H54 (cell line): Measurements from ENCODE around the gene ASAH2B.
A peak's percentile ranks its signal among the peaks of the same experiment; 100 is the strongest.
"Not testable (repeated sequence)": the region's sequence is repeated elsewhere in the genome, so short reads cannot be mapped to it uniquely, and the experiment has no call there.

ENCODE experiments used
- DNase-seq: peaks from one replicate; pipeline ENCODE4 v3.0.0; 2011; ENCODE audit warnings: low spot score, mixed read lengths; ENCODE audit not compliant: insufficient read length
- FAIRE-seq: peaks from 3 replicates; lab custom pipeline; 2011; peaks lifted over from hg19 to GRCh38; lab: Jason Lieb, UNC
- POLR2A ChIP-seq: IDR thresholded peaks from 2 replicates; pipeline ENCODE4 v1.6.1; 2011; ENCODE audit warnings: low read depth, mild to moderate bottlenecking, low read length

Gene ASAH2B

DNA sequence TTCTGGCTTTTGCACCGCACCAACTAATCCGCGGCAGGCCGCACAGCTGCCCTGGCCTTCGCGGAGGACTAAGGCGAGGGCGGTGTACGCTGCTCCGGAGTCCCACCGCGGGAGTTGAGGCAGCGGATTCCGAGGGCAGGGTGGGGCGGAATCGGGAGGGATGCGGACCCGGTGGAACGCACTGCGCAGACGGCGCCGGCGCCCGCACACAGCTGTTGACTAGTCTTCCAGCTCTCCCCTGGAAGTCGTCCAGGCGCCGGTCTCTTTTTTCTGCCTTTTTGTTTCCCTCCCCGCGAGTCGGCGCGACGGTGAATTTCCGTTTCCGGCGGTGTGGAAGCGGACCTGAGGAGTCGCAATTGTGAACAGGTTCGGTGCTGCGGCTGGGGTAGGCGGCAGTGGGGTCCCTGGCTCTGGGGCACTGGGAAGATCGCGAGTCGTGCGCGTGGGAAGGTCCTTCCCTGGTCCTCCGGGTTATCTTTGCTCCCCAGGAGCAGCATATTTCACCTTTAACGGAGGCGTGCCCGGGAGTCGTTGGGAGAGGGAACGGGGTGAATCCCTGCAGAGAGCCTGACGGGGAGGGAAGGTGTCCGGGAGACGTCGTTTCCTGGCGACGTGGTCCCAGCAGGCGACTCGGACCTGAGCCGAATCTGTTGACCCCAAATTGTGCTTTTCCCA, at the start of gene ASAH2B:
TSS of gene ASAH2B (plus strand) at position 319 of the 675 bp plus-strand sequence. CDS start 5,195 bp downstream, outside the sequence.
- FAIRE-seq, result peak; percentile 50
- peak; percentile 43 for TF ChIP-seq POLR2A
- DNase-seq, result peak; percentile 56

- FAIRE-seq, DNase-seq: not testable (repeated sequence)
Measured at GRCh38 chr10:50697819-50698218, 41.9 kb upstream of the ASAH2B start.

GRCh38 chr10:50701947-50702346, 37.8 kb upstream of the ASAH2B start:
- DNase-seq, result not testable (repeated sequence)

DNA sequence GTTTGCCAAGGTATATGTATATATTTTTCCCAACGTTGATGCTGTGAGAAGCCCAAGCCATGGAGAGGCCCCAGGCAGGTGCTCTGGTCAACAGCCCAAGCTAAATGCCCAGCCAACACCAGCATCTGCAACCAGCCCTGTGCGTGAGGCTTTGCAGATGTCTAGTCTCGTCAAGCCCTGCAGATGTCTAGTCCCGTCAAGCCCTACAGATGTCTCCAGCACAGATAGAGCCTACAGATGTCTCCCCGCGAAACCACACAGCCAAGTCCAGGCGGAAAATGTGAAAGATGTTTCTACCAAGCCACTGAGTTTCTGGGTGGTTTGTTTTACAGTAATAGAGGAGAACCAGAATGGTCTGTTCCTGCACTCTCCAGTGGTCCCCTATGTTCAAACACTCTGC, 36.7 kb upstream of the ASAH2B start:
- peak; percentile 38 for FAIRE-seq
- not testable (repeated sequence) for DNase-seq

More at GRCh38 chr10:50701947-50702346, 37.8 kb upstream of the ASAH2B start:
- peak; percentile 89 for FAIRE-seq

DNA sequence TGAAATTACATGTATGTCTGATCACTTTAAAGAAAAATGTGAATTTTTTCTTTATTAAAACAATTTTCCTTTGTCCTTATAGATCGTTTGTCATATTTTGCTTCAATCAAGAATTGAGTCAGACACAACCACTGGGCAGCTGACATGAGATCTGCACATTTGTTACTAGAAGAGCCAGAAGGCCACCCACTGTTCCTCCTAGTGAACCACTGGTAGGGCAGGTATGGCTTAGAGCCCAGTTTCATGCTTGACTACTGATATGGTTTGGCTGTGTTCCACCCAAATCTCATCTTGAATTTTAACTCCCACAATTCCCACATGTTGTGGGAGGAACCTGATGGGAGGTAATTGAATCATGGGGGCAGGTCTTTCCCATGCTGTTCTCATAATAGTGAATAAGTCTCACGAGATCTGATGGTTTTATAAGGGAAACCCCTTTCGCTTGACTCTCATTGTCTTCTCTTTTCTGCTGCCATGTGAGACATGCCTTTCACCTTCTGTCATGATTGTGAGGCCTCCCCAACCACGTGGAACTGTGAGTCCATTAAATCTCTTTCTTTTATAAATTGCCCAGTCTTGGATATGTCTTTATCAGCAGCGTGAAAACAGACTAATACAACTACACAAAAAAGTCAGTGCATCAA, 35.2 kb upstream of the ASAH2B start:
- not testable (repeated sequence) for FAIRE-seq, DNase-seq

GRCh38 chr10:50706006-50706405, 33.7 kb upstream of the ASAH2B start:
- FAIRE-seq, DNase-seq: not testable (repeated sequence)

DNA sequence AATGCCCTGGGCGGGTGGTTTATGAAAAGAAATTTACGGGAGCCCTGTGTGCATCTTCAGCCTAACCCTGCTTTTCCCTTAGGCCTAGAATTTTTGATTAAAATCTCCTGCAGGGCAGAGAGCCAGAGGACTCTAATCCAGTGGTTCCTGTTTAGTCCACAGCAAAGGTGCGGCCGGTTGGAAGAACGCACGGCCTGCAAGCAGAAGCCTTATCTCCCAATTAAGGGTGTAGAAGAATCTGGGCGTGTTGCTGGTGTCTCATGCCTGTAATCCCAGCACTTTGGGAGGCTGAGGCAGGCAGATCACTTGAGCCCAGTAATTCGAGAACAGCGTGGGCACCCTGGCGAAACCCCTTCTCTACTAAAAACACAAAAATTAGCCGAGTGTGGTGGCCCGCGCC, 29.5 kb upstream of the ASAH2B start:
- not testable (repeated sequence) for FAIRE-seq, DNase-seq

DNA sequence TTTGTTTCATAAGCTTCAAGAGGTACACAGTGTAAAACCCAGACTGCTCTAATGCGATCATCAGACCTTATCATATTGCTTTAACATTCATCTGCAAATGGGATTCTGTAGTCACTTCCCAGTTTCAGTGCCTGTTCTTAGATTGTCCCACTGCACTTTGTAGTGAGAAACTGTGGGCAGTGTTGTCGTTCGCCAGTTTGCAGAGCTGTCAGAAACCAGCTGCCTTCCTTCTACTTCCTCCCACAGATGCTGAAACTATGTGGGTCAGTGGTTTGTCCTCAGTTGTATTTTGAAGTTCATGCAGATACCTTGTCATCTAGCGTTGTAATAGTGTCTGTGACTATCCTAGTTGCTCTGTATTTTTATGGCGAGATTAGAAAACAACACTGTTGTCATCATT, 15.9 kb upstream of the ASAH2B start:
- not testable (repeated sequence) for FAIRE-seq, DNase-seq

DNA sequence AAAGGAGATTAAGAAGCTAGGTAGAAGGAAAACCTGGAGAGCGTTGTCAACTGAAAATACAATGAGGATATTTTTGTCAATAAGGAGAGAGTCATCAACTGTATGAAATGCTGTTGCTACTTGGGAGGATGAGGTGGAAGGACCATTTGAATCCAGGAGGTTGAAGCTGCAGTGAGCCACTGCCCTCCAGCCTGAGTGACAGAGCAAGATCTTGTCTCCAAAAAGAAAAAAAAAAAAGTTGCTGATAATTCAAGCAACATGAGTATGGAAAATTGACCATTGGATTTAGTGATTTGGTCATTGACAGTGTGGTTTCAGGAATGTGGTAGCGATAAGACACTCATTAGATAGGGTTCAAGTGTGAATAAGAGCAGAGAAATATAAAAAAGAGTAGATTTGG, 11.6 kb upstream of the ASAH2B start:
- not testable (repeated sequence) for DNase-seq, FAIRE-seq

DNA sequence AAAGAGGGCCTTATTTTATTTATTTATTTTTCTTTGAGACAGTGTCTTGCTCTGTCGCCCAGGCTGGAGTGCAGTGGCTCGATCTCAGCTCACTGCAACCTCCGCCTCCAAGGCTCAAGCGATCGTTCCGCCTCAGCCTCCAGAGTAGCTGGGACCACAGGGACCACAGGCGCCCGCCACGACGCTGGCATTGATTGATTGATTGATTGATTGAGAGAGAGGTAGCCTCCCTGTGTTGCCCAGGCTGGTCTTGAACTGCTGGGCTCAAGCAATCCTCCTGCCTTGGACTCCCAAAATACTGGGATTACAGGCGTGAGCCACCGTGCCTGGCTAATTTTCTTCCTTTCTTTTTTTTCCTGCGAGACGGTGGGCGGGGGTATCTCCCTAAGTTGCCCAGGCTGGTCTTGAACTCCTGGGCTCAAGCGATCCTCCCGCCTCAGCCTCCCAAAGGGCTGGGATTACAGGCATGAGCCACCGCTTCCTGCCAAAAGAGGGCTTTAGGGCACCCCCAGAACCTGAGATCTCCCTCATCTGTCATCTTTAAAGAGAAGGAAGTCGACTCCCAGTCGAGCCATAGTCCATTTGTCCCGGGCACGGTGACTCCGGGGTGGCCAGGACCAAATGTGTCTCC, 634 bp upstream of the ASAH2B start:
- FAIRE-seq, DNase-seq: not testable (repeated sequence)

- FAIRE-seq, result peak; percentile 98
- peak; percentile 2 for DNase-seq
Measured at GRCh38 chr10:50740293-50740648, 535 bp downstream of the ASAH2B start.

GRCh38 chr10:50742820-50743219, 3.1 kb downstream of the ASAH2B start:
- not testable (repeated sequence) for DNase-seq, FAIRE-seq

More at GRCh38 chr10:50740293-50740648, 535 bp downstream of the ASAH2B start:
- TF ChIP-seq POLR2A, result no peak

DNA sequence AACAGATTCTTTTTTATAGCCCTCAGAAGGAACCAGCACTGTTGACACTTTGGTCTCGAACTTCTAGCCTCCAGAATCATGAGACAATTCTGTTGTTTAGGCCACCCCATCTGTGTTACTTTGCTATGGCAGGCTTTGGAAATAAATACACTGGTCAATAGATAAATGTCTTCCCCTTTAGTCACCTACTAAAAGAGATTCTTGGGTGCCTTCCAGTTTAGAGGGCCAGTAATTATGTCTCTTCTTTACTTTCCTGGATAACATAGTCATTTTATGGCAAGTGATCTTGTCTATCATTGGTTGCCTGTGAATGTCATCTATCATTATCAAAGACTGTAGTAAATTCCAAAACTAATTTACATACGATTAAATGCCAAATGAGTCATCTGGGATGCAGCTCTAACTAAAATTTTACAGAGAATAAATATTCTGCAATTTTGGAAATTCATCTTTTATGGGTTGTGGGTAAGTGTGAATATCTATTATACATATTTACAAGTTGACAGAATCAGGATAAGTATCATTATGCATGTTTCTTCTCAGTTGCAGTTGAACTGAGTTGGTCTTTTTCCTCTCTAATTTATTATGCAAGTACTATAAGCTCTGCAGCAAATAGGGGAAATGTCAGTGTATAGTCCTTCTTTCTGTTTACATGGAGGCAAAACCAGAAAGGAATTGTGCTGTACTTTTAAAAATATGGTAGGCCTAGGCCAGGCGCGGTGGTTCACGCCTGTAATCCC, 27.2 kb downstream of the ASAH2B start:
- not testable (repeated sequence) for FAIRE-seq, DNase-seq

GRCh38 chr10:50772042-50772441, 32.3 kb downstream of the ASAH2B start:
- not testable (repeated sequence) for FAIRE-seq, DNase-seq

GRCh38 chr10:50774868-50775267, 35.1 kb downstream of the ASAH2B start:
- DNase-seq, FAIRE-seq: not testable (repeated sequence)

DNA sequence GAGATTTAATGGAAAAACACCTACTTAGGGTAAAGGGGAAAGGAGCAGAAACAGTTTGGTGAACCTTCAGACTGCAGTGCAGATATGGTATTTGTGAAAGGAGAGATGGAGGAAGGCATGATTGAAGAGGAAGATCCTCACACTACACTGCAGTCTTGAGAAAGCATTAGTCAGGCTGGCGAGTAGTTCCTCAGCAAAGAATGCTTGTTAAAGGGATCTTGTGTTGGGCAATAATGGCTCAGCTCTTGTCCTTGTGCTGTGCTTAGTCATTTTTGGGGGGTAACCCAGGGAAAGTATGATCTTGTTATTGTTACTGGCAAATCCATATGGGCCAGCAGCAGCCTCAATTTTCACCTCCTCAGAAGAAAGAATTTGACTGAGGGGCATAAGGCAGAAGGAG, 40.3 kb downstream of the ASAH2B start:
- not testable (repeated sequence) for DNase-seq, FAIRE-seq

DNA sequence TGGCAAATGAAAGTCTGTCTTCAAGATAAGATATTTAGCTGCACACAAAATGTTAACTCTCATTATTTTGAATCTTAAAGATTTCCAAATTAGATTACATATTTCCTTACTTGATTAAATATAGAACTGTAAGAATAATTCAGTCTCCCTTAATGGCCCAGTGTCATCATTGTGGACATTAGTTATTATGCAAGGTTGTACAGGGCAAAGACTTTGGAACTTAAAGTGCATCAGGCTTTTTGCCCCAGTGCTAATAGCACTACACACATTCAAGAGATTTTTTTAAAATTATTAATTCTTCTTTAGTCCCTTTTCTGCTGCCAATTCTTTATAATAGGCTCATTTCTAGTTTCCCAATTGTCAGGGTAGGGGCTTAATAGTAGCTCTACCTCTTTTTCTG, 42.3 kb downstream of the ASAH2B start:
- not testable (repeated sequence) for FAIRE-seq, DNase-seq

- DNase-seq, FAIRE-seq: not testable (repeated sequence)
Measured at GRCh38 chr10:50787962-50788361, 48.2 kb downstream of the ASAH2B start.
